WERI-Rb-1 (cell line): ENCODE measurements around the gene NOXRED1.

Source experiments
- DNase-seq: peaks from one replicate; pipeline ENCODE4 v3.0.0-alpha.2; 2020
- H3K27ac ChIP-seq: fragments of 250-450 bp; sonication (Bioruptor Pico); 2 replicates; pipeline ENCODE4 v1.5.1; 2020; ENCODE audit warnings: mild to moderate bottlenecking, moderate library complexity
- H3K27me3 ChIP-seq: fragments of 250-450 bp; sonication (Bioruptor Pico); 2 replicates; pipeline ENCODE4 v1.5.1; 2021; ENCODE audit warnings: mild to moderate bottlenecking, low read depth, moderate library complexity; ENCODE audit not compliant: insufficient read depth, severe bottlenecking
- H3K36me3 ChIP-seq: fragments of 250-450 bp; sonication (Bioruptor Pico); 2 replicates; pipeline ENCODE4 v1.5.1; 2020; ENCODE audit warnings: mild to moderate bottlenecking, moderate library complexity
- H3K4me3 ChIP-seq: 2 replicates; pipeline ENCODE4 v1.5.1; 2011; ENCODE audit warnings: low read depth, mild to moderate bottlenecking, control low read depth, low read length
- H3K9me3 ChIP-seq: fragments of 250-450 bp; sonication (Bioruptor Pico); 2 replicates; pipeline ENCODE4 v1.5.1; 2021; ENCODE audit warnings: mild to moderate bottlenecking, moderate library complexity; ENCODE audit not compliant: severe bottlenecking
- CTCF ChIP-seq: IDR thresholded peaks from 2 replicates; pipeline ENCODE4 v1.5.1; 2011; ENCODE audit warnings: low read depth, mild to moderate bottlenecking, control low read depth, inconsistent platforms, low read length

The NOXRED1 gene

GRCh38 chr14:77364146-77364545 is 59.2 kb downstream of the NOXRED1 start:
- TF ChIP-seq CTCF, result no peak
- Histone ChIP-seq H3K36me3 (no peaks in the 10 kb centered on the region), H3K4me3 (no peak overlapping the region), H3K27ac (no peak overlapping the region), H3K9me3 (no peaks in the 10 kb centered on the region), H3K27me3 (no peaks in the 10 kb centered on the region)
- no peak for DNase-seq

DNA sequence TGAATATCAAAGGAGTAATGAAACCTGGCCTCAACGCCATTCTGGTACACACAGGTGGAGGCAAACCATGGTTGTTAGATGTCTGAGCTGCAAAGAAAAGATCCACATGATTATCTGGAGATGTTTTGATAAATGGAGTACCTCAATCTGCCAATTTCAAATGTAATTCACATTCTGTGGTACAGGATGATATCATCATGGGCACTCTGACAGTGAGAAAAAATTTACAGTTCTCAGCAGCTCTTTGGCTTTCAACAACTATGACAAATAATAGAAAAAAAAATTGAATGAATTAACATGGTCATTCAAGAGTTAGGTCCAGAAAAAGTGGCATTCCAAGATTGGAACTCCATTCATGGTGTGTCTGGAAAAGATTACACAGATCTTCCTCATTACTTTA is 63.7 kb downstream of the NOXRED1 start:
- H3K9me3 ChIP-seq, result no peaks in the 10 kb centered on the region
- H3K4me3 ChIP-seq, result no peak overlapping the region
- H3K27me3 ChIP-seq, result no peaks in the 10 kb centered on the region
- H3K36me3 ChIP-seq, result no peaks in the 10 kb centered on the region
- H3K27ac ChIP-seq, result no peak overlapping the region
- TF ChIP-seq CTCF, result no peak
- no peak for DNase-seq

GRCh38 chr14:77356899-77357298 is 66.4 kb downstream of the NOXRED1 start:
- H3K9me3 ChIP-seq, result no peaks in the 10 kb centered on the region
- H3K36me3 ChIP-seq, result no peaks in the 10 kb centered on the region
- H3K4me3 ChIP-seq, result no peak overlapping the region
- no peak for DNase-seq
- H3K27ac ChIP-seq, result no peak overlapping the region
- no peaks in the 10 kb centered on the region for H3K27me3 ChIP-seq
- TF ChIP-seq CTCF, result no peak

DNA sequence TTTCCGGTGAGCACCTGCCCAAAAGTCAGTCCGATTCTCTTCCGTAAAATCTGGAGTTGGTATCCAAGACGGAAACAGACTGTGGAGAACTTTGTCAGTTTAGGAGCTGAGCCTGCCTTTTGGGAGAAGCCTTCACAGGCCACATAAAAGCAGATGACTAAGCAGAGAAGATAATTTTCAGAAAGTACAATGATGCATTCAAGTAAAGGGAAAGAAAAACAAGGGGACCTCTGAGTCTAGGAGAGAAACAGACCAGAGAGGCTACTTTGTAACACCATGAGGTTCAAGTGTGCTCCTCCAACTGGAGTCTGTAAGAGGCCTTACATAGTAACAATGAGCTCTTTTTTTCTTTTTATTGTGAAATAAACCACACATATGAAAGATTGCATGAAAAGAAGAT is 67.5 kb downstream of the NOXRED1 start:
- Histone ChIP-seq H3K27ac (no peak overlapping the region), H3K36me3 (no peaks in the 10 kb centered on the region), H3K9me3 (no peaks in the 10 kb centered on the region), H3K27me3 (no peaks in the 10 kb centered on the region), H3K4me3 (no peak overlapping the region)
- DNase-seq, result no peak
- TF ChIP-seq CTCF, result no peak

DNA sequence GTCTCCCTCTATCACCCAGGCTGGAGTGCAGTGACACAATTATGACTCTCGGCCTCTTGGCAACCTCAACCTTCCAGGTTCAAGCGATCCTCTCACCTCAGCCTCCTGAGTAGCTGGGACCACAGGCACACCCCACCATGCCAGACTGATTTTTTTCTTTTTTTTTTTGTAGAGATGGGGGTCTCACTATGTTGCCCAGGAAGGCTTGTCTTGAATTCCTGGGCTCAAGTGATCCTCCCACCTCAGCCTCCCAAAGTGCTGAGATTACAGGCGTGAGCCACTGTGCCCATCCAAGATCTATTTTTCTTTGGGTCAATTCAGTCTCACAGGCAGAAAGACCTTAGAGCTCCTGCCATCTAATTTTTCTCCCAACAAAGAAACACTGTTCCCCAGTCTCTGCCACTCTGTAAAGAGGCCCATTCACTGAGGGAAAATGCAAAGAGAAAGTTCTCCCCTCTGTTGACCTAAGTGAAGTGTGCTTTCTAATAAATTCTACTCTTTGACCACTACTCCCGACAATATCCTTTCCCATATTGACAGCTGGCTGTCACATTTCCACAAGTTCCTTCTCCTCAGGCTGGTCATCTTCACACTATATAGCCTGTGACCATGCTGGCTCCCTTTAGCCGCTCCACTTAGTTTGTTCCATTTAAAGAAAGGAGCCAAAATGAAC is 69.7 kb downstream of the NOXRED1 start:
- H3K27ac ChIP-seq, result no peak overlapping the region
- no peaks in the 10 kb centered on the region for H3K9me3 ChIP-seq
- TF ChIP-seq CTCF, result no peak
- H3K27me3 ChIP-seq, result no peaks in the 10 kb centered on the region
- peaks cover 2% of the 10 kb centered on the region; the same call in 1 of the 2 replicates for H3K36me3 ChIP-seq
- DNase-seq, result no peak
- H3K4me3 ChIP-seq, result no peak overlapping the region

GRCh38 chr14:77347751-77348150 is 75.6 kb downstream of the NOXRED1 start:
- no peak overlapping the region for H3K4me3 ChIP-seq
- H3K9me3 ChIP-seq, result no peaks in the 10 kb centered on the region
- H3K36me3 ChIP-seq, result peaks cover 8% of the 10 kb centered on the region
- no peak overlapping the region for H3K27ac ChIP-seq
- DNase-seq, result no peak
- H3K27me3 ChIP-seq, result no peaks in the 10 kb centered on the region
- TF ChIP-seq CTCF, result no peak
